Mammary epithelial cell (primary cell): Measurements from ENCODE around the gene GIMAP2.

Source experiments
- CTCF ChIP-seq, 2 donors: IDR thresholded peaks in 1 of 2; conservative IDR thresholded peaks in 1 of 2; 2 replicates each; pipeline ENCODE4 v1.5.1; 2011 to 2012; ENCODE audit warnings: inconsistent platforms in 2 of 2, low read length in 2 of 2, mild to moderate bottlenecking in 2 of 2, control low read depth in 1 of 2, low read depth in 1 of 2; ENCODE audit not compliant: insufficient read depth in 1 of 2; ENCODE audit errors: extremely low read depth in 1 of 2
- EZH2 ChIP-seq: IDR thresholded peaks from 2 replicates; pipeline ENCODE4 v1.6.1; 2012; ENCODE audit warnings: low read length, inconsistent platforms, borderline replicate concordance

GRCh38 chr7:150715293-150715692, 29.8 kb downstream of the GIMAP2 start:
- TF ChIP-seq CTCF (conservative IDR thresholded peaks at IDR 0.05 in 1 of 2, IDR thresholded peaks at IDR 0.05 in 1 of 2; ENCODE audit: extremely low read depth in 1 of 2, insufficient read depth in 1 of 2, low read depth in 1 of 2, low read length in 2 of 2) (peak in 1 of 2 donors; percentile 4), EZH2 (no peak)
